Putamen (tissue), 1 donor: ENCODE results near the gene IL1R1.
A peak's percentile ranks its signal among the peaks of the same experiment; 100 is the strongest.
"Not testable (repeated sequence)": the region's sequence is repeated elsewhere in the genome, so short reads cannot be mapped to it uniquely, and the experiment has no call there.

ENCODE experiments used
- DNase-seq: peaks from one replicate; pipeline ENCODE4 v3.0.0-alpha.2; 2016; ENCODE audit warnings: low spot score

IL1R1 gene

GRCh38 chr2:102141970-102142828, at the start of gene IL1R1:
Gene IL1R1, plus strand, starts transcription at chr2:102142746. Its CDS starts 14,979 bp downstream, at chr2:102157725.
- DNase-seq = peak; percentile 10

GRCh38 chr2:102093662-102094061, 48.9 kb upstream of the IL1R1 start:
- no peak for DNase-seq

GRCh38 chr2:102094917-102095316, 47.6 kb upstream of the IL1R1 start:
- no peak for DNase-seq

- no peak for DNase-seq
These were observed 46.4 kb upstream of the IL1R1 start for GRCh38 chr2:102096103-102096502.

GRCh38 chr2:102098756-102099155, 43.8 kb upstream of the IL1R1 start:
- DNase-seq = no peak

GRCh38 chr2:102099536-102100298, 42.8 kb upstream of the IL1R1 start:
- DNase-seq = no peak

GRCh38 chr2:102100371-102101096, 42.0 kb upstream of the IL1R1 start:
- DNase-seq = no peak

- no peak for DNase-seq
These were observed 41.3 kb upstream of the IL1R1 start for GRCh38 chr2:102101097-102101848.

- no peak for DNase-seq
These were observed 40.5 kb upstream of the IL1R1 start for GRCh38 chr2:102101849-102102635.

GRCh38 chr2:102102636-102102948, 40.0 kb upstream of the IL1R1 start:
- not testable (repeated sequence) for DNase-seq

GRCh38 chr2:102103284-102103683, 39.3 kb upstream of the IL1R1 start:
- DNase-seq = no peak

- DNase-seq = no peak
These were observed 38.3 kb upstream of the IL1R1 start for GRCh38 chr2:102103992-102104871.

- no peak for DNase-seq
These were observed 36.4 kb upstream of the IL1R1 start for GRCh38 chr2:102106133-102106556.

GRCh38 chr2:102106813-102107740, 35.5 kb upstream of the IL1R1 start:
- not testable (repeated sequence) for DNase-seq

GRCh38 chr2:102107741-102108070, 34.8 kb upstream of the IL1R1 start:
- no peak for DNase-seq

- DNase-seq = no peak
These were observed 33.5 kb upstream of the IL1R1 start for GRCh38 chr2:102109016-102109415.

- DNase-seq = no peak
These were observed 32.4 kb upstream of the IL1R1 start for GRCh38 chr2:102110171-102110570.

- DNase-seq = no peak
These were observed 31.8 kb upstream of the IL1R1 start for GRCh38 chr2:102110596-102111334.
